NT2/D1 (cell line): ENCODE measurements around the gene TMEM204.
"Not testable (repeated sequence)": the region's sequence is repeated elsewhere in the genome, so short reads cannot be mapped to it uniquely, and the experiment has no call there.

Source experiments
- DNase-seq: peaks from one replicate; pipeline ENCODE4 v3.0.0-alpha.2; 2011; ENCODE audit warnings: low read depth, low spot score
- H3K27me3 ChIP-seq: 2 replicates; pipeline ENCODE4 v1.6.0; 2011; ENCODE audit warnings: mild to moderate bottlenecking; ENCODE audit not compliant: insufficient read length, insufficient read depth
- H3K36me3 ChIP-seq: 2 replicates; pipeline ENCODE4 v1.6.1; 2011; ENCODE audit warnings: mild to moderate bottlenecking, low read length, mixed read lengths; ENCODE audit not compliant: insufficient read depth, insufficient read length
- H3K4me1 ChIP-seq: 2 replicates; pipeline ENCODE4 v1.5.1; 2011; ENCODE audit not compliant: insufficient read depth, insufficient read length
- H3K4me3 ChIP-seq: 2 replicates; pipeline ENCODE4 v1.5.1; 2011; ENCODE audit warnings: low read depth; ENCODE audit not compliant: insufficient read length
- H3K9ac ChIP-seq: 2 replicates; pipeline ENCODE4 v1.6.0; 2011; ENCODE audit warnings: low read depth; ENCODE audit not compliant: insufficient read length
- H3K9me3 ChIP-seq: 2 replicates; pipeline ENCODE4 v1.5.1; 2011; ENCODE audit warnings: mild to moderate bottlenecking, low read length; ENCODE audit not compliant: insufficient read depth
- SUZ12 ChIP-seq: IDR thresholded peaks from 2 replicates; pipeline ENCODE4 v1.6.1; 2011; ENCODE audit not compliant: insufficient read length, insufficient read depth; ENCODE audit errors: extremely low read depth
- YY1 ChIP-seq: IDR thresholded peaks from 2 replicates; pipeline ENCODE4 v1.6.1; 2011; ENCODE audit not compliant: insufficient read length, insufficient read depth
- ZNF274 ChIP-seq: IDR thresholded peaks from 2 replicates; pipeline ENCODE4 v1.6.1; 2011; ENCODE audit warnings: mild to moderate bottlenecking, low read depth, low read length

Gene TMEM204

DNA sequence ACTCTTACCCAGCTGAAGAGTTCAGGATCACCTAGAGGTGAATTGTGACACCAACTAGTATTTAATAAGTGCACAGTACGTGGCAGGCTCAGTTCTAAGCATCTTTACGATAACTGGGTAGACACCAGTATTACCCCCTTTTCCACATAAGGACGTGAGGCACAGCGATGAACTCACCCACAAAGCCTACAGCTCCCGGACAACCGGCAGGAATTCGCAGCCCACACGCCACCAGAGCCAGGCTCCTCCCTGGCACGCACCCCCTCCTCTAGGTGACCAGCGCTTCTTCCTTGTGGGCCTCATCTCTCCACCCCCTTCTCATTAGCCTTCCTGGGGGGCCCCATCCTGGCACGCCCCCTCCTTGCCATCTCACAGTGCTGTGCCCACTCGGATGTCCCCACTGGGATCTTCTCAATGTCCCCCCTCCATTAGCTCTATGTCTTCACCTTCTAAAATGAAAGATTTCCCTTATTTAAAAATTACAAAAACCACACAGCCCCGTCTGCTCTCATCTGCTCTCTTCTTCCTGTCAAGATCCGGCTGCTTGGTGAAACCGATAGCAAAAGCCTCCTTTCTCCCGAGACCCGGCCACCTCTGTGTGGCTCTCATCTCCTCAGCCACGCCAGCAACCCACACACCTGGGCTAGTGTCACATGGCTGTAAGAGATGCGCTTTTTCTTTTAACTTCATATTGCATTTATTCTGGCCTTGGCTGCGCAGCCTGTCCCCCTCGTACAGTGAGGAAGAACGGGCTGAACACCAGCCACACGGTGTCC, 57.7 kb downstream of the TMEM204 start:
- no peaks in the 10 kb centered on the region for H3K4me1 ChIP-seq
- H3K27me3 ChIP-seq: no peaks in the 10 kb centered on the region
- DNase-seq: no peak
- H3K36me3 ChIP-seq: peaks cover 50% of the 10 kb centered on the region
- 0 out of 2 replicates have a peak, but pooled peaks cover under 1% of the 10 kb centered on the region for H3K9me3 ChIP-seq
- H3K9ac ChIP-seq: no peak overlapping the region
- TF ChIP-seq SUZ12 (no peak), ZNF274 (no peak), YY1 (no peak)
- no peak overlapping the region for H3K4me3 ChIP-seq

- H3K27me3 ChIP-seq: no peaks in the 10 kb centered on the region
- peaks cover 44% of the 10 kb centered on the region for H3K36me3 ChIP-seq
- no peak overlapping the region for H3K4me3 ChIP-seq
- no peak for DNase-seq
- no peaks in the 10 kb centered on the region for H3K4me1 ChIP-seq
- peaks cover 13% of the 10 kb centered on the region; the same call in 1 of the 2 replicates for H3K9me3 ChIP-seq
- H3K9ac ChIP-seq: no peak overlapping the region
- TF ChIP-seq SUZ12: no peak
- TF ChIP-seq YY1: no peak
- no peak for TF ChIP-seq ZNF274
Observed at GRCh38 chr16:1592446-1592845, 59.0 kb downstream of the TMEM204 start.

DNA sequence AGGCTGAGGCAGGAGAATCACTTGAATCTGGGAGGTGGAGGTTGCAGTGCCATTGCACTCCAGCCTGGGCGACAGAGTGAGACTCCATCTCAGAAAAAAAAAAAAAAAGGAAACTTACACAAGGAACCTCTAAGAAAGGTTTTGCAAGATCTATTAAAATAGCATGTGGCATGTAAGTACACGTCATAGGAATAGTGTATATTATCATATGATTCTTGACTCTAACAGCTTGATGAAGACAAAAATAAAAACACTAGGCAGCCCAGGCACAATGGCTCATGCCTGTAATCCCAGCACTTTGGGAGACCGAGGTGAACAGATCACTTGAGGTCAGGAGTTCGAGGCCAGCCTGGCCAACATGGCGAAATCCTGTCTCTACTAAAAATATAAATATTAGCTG, 62.0 kb downstream of the TMEM204 start:
- not testable (repeated sequence) for H3K9ac ChIP-seq, DNase-seq, H3K4me1 ChIP-seq, H3K27me3 ChIP-seq, H3K4me3 ChIP-seq
- H3K9me3 ChIP-seq: peaks cover 26% of the 10 kb centered on the region; the same call in 1 of the 2 replicates
- H3K36me3 ChIP-seq: peaks cover 22% of the 10 kb centered on the region

DNA sequence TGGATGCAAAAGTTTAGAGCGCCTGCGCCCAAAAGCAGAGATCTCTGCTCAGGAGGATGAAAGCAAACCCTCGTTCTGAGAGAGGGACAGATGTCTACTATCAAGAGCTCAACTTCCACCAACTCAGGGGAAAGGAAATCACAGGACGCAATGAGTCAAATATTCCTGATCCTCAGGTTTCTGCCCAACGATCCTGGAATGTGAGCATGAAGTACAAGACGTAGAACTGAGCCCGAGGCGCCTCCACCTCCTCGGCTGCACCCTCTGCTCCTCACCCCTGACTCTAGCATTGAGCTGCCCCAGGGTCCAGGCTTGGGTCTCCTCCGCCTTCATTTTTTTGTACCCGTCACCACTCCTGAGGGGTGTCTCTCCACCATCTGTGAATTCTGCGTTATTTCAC, 63.0 kb downstream of the TMEM204 start:
- H3K4me3 ChIP-seq: no peak overlapping the region
- H3K36me3 ChIP-seq: peaks cover 21% of the 10 kb centered on the region
- no peak for TF ChIP-seq YY1
- no peak for TF ChIP-seq SUZ12
- TF ChIP-seq ZNF274: no peak
- H3K9me3 ChIP-seq: peaks cover 26% of the 10 kb centered on the region; the same call in 1 of the 2 replicates
- no peak overlapping the region for H3K9ac ChIP-seq
- DNase-seq: no peak
- H3K4me1 ChIP-seq: no peaks in the 10 kb centered on the region
- no peaks in the 10 kb centered on the region for H3K27me3 ChIP-seq

DNA sequence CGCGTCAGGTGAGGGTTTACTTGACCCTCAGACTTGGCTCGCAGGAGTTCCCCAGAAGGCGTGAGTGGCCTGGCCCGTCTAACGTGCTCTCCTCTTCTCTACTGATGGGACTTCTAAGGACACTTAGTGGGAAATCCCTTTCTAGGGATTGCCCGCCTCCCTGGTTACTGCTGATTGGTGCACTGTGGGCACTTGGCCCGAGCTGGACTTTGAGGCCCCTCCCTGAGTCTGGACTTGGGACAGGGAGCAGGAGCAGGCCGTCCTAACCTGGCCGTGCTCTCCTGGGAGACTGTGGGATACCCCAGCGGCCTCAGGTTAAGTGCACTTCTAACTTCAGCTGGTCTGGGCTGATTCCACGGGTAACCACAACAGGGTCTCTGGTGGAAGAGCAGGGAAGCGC, 63.7 kb downstream of the TMEM204 start:
- no peak for DNase-seq
- H3K4me1 ChIP-seq: no peaks in the 10 kb centered on the region
- TF ChIP-seq YY1: no peak
- TF ChIP-seq ZNF274: no peak
- no peak for TF ChIP-seq SUZ12
- no peak overlapping the region for H3K4me3 ChIP-seq
- H3K36me3 ChIP-seq: peaks cover 25% of the 10 kb centered on the region
- no peaks in the 10 kb centered on the region for H3K27me3 ChIP-seq
- H3K9ac ChIP-seq: no peak overlapping the region
- H3K9me3 ChIP-seq: peaks cover 26% of the 10 kb centered on the region; the same call in 1 of the 2 replicates

DNA sequence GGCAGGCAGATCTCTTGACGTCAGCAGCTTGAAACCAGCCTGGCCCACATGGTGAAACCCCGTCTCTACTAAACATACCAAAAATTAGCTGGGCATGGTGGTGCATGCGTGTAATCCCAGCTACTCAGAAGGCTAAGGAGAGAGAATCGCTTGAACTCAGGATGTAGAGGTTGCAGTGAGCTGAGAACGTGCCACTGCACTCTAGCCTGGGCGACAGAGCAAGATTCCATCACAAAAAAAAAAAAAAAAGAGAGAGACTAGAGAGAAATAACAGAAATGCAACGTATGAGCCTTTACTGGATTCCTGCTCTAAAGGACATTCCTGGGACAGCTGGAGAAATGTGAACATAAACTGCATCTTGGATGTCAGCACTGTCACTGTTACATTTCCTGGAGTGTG, 67.6 kb downstream of the TMEM204 start:
- no peak overlapping the region for H3K9ac ChIP-seq
- no peak for TF ChIP-seq SUZ12
- no peak for TF ChIP-seq ZNF274
- peaks cover 26% of the 10 kb centered on the region; the same call in 1 of the 2 replicates for H3K9me3 ChIP-seq
- no peak overlapping the region for H3K4me3 ChIP-seq
- no peak for DNase-seq
- H3K4me1 ChIP-seq: no peaks in the 10 kb centered on the region
- peaks cover 28% of the 10 kb centered on the region for H3K36me3 ChIP-seq
- no peaks in the 10 kb centered on the region for H3K27me3 ChIP-seq

GRCh38 chr16:1601489-1601888, 68.0 kb downstream of the TMEM204 start:
- peaks cover 31% of the 10 kb centered on the region for H3K36me3 ChIP-seq
- no peak for DNase-seq
- H3K27me3 ChIP-seq: no peaks in the 10 kb centered on the region
- H3K4me3 ChIP-seq: no peak overlapping the region
- H3K9ac ChIP-seq: no peak overlapping the region
- no peak for TF ChIP-seq SUZ12
- no peak for TF ChIP-seq YY1
- no peak for TF ChIP-seq ZNF274
- no peaks in the 10 kb centered on the region for H3K4me1 ChIP-seq
- peaks cover 22% of the 10 kb centered on the region; the same call in 1 of the 2 replicates for H3K9me3 ChIP-seq

DNA sequence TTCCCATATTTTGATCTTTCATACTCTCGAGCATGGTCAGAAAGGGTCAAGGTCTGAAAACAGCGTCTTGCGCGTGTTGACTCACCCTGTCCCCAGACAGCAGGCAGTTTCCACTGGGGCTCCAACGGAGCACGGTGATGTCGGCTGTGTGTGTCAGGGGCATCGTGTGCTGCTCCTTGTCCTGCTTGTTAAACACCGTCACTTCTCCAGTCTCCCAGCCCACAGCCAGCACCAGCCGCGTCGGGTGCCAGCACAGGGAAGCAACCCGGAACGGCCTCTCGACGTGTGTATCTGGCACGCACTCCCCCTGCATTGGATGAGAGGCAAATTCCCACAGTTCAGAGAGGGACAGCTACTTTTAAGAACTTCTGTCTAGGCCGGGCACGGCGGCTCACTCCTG, 68.8 kb downstream of the TMEM204 start:
- H3K9ac ChIP-seq: no peak overlapping the region
- TF ChIP-seq ZNF274 (no peak), SUZ12 (no peak), YY1 (no peak)
- DNase-seq: no peak
- no peak overlapping the region for H3K4me3 ChIP-seq
- H3K27me3 ChIP-seq: no peaks in the 10 kb centered on the region
- H3K36me3 ChIP-seq: peaks cover 33% of the 10 kb centered on the region
- peaks cover 14% of the 10 kb centered on the region; the same call in 1 of the 2 replicates for H3K9me3 ChIP-seq
- no peaks in the 10 kb centered on the region for H3K4me1 ChIP-seq
